Keratinocyte (primary cell): Measurements from ENCODE around the gene VPS13A.

ENCODE experiments used
- EZH2 ChIP-seq: IDR thresholded peaks from one replicate; pipeline ENCODE4 v1.6.1; 2012; ENCODE audit warnings: inconsistent platforms, mild to moderate bottlenecking, low read length, moderate library complexity
- TF ChIP-seq, protein P1 (sequence below), 3 experiments: IDR thresholded peaks in 1 of 3; conservative IDR thresholded peaks in 1 of 3; optimal IDR thresholded peaks in 1 of 3; 2 replicates in 2 of 3; 3 replicates in 1 of 3; pipeline versions ENCODE3 to v1.5.1; 2011; ENCODE audit warnings: low read length in 3 of 3, mild to moderate bottlenecking in 3 of 3, moderate library complexity in 2 of 3, control low read depth in 1 of 3, inconsistent platforms in 1 of 3; ENCODE audit not compliant: insufficient read depth in 2 of 3; ENCODE audit errors: extremely low read depth in 1 of 3

DNA sequence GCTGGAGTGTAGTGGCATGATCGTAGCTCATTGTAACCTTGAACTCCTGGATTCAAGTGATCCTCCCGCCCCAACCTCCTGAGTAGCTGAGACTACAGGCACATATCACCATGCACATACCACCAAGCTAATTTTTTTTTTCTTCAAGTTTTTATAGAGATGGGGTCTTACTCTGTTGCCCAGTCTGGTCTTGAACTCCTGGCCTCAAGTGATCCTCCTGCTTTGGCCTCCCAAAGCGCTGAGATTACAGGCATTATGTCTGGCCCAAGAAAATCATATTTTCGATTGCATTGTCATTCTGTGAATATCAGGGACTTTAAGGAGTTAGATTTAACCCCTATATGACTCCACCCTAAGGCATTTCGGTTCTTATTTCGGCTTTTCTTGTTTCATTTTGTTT lies 116.6 kb downstream of the VPS13A start:
- TF ChIP-seq, protein P1, sequence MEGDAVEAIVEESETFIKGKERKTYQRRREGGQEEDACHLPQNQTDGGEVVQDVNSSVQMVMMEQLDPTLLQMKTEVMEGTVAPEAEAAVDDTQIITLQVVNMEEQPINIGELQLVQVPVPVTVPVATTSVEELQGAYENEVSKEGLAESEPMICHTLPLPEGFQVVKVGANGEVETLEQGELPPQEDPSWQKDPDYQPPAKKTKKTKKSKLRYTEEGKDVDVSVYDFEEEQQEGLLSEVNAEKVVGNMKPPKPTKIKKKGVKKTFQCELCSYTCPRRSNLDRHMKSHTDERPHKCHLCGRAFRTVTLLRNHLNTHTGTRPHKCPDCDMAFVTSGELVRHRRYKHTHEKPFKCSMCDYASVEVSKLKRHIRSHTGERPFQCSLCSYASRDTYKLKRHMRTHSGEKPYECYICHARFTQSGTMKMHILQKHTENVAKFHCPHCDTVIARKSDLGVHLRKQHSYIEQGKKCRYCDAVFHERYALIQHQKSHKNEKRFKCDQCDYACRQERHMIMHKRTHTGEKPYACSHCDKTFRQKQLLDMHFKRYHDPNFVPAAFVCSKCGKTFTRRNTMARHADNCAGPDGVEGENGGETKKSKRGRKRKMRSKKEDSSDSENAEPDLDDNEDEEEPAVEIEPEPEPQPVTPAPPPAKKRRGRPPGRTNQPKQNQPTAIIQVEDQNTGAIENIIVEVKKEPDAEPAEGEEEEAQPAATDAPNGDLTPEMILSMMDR (optimal IDR thresholded peaks at IDR 0.05 in 1 of 3, IDR thresholded peaks at IDR 0.05 in 1 of 3, conservative IDR thresholded peaks at IDR 0.05 in 1 of 3; ENCODE audit: extremely low read depth in 1 of 3, insufficient read depth in 2 of 3, low read length in 3 of 3), result no peak
- no peak for TF ChIP-seq EZH2
